Endothelial cell of umbilical vein (primary cell): ENCODE measurements around the gene ARPC5. TPM values are rescaled to one million over a fixed set of nuclear protein-coding genes. Genes with fewer than 3 reads are reported as not detected.

Experiments
- BruUV-seq: library from RNA; stranded (reverse); fragments of 400-500 nt; replicated peaks from 2 replicates; lab custom pipeline; 2021; lab: Mats Ljungman, UMichigan
- CTCF ChIA-PET: fragments of 300-600, 350-600 bp; sonication (Branson Sonifier 250); formaldehyde crosslinking; loops from one replicate; lab custom pipeline; 2021; ENCODE audit warnings: antibody characterized with exemption, inconsistent platforms; lab: Charles Lee
- POLR2A ChIA-PET: fragments of 300-600, 350-600 bp; sonication (Branson Sonifier 250); formaldehyde crosslinking; loops from one replicate; lab custom pipeline; 2021; ENCODE audit warnings: antibody characterized with exemption, inconsistent platforms; lab: Charles Lee
- DNase-seq: peaks from one replicate; pipeline ENCODE4 v3.0.0-alpha.2; 2011; ENCODE audit warnings: low read depth, low spot score
- FAIRE-seq: peaks from 2 replicates; lab custom pipeline; 2011; peaks lifted over from hg19 to GRCh38; lab: Jason Lieb, UNC
- H2AFZ ChIP-seq: 2 replicates; pipeline ENCODE4 v1.6.0; 2012; ENCODE audit warnings: low read depth, low read length, control low read depth, inconsistent platforms
- H3K27ac ChIP-seq: 2 replicates; pipeline ENCODE4 v1.5.1; 2011; ENCODE audit warnings: low read depth, mild to moderate bottlenecking, control low read depth, low read length, moderate library complexity; ENCODE audit not compliant: insufficient read depth
- H3K27me3 ChIP-seq, 2 experiments: 2 replicates each; pipeline versions ENCODE4 v1.6.0 to v1.6.1; 2011; ENCODE audit warnings: low read length in 2 of 2, mixed read lengths in 1 of 2; ENCODE audit not compliant: control insufficient read depth in 2 of 2, insufficient read depth in 2 of 2
- H3K36me3 ChIP-seq, 2 experiments: 2 replicates in 1 of 2; 3 replicates in 1 of 2; pipeline ENCODE4 v1.5.1; 2011; ENCODE audit warnings: low read length in 2 of 2, mild to moderate bottlenecking in 1 of 2, moderate library complexity in 1 of 2; ENCODE audit not compliant: control insufficient read depth in 2 of 2, insufficient read depth in 2 of 2; ENCODE audit errors: extremely low read depth in 1 of 2
- H3K4me1 ChIP-seq: 3 replicates; pipeline ENCODE4 v1.5.1; 2011; ENCODE audit warnings: mild to moderate bottlenecking, low read length; ENCODE audit not compliant: control insufficient read depth, insufficient read depth; ENCODE audit errors: extremely low read depth
- H3K4me2 ChIP-seq: 2 replicates; pipeline ENCODE4 v1.6.1; 2011; ENCODE audit warnings: low read length, control low read depth, mixed read lengths; ENCODE audit not compliant: insufficient read depth
- H3K4me3 ChIP-seq, 3 experiments: fragments of 200-600 bp in 1 of 3; sonication (generic), shearing (Covaris generic) in 1 of 3; replicated peaks in 1 of 3; 2 replicates each; pipeline ENCODE4 v1.5.1; 2011 to 2016; ENCODE audit warnings: control low read depth in 3 of 3, low read length in 3 of 3, mild to moderate bottlenecking in 2 of 3, inconsistent platforms in 1 of 3, low read depth in 1 of 3, moderate library complexity in 1 of 3; ENCODE audit not compliant: insufficient read depth in 1 of 3
- H3K79me2 ChIP-seq: 2 replicates; pipeline ENCODE4 v1.6.0; 2012; ENCODE audit warnings: low read length, inconsistent platforms; ENCODE audit not compliant: control insufficient read depth, insufficient read depth
- H3K9ac ChIP-seq: replicated peaks from 2 replicates; pipeline ENCODE3; 2011; ENCODE audit warnings: low read length, control low read depth; ENCODE audit not compliant: insufficient read depth; ENCODE audit errors: extremely low read depth
- H3K9me1 ChIP-seq: replicated peaks from 3 replicates; pipeline ENCODE4 v1.6.0; 2011; ENCODE audit warnings: mild to moderate bottlenecking, low read length; ENCODE audit not compliant: control insufficient read depth, insufficient read depth; ENCODE audit errors: extremely low read depth
- H3K9me3 ChIP-seq: replicated peaks from 2 replicates; pipeline ENCODE4 v1.5.1; 2012; ENCODE audit warnings: low read length, inconsistent platforms; ENCODE audit not compliant: control insufficient read depth, insufficient read depth
- H4K20me1 ChIP-seq: replicated peaks from 2 replicates; pipeline ENCODE3; 2011; ENCODE audit warnings: mild to moderate bottlenecking, low read length; ENCODE audit not compliant: control insufficient read depth, insufficient read depth; ENCODE audit errors: extremely low read depth
- EZH2 ChIP-seq: IDR thresholded peaks from 2 replicates; pipeline ENCODE4 v1.6.1; 2012; ENCODE audit warnings: borderline replicate concordance, low read depth, mild to moderate bottlenecking, moderate library complexity, low read length, inconsistent platforms; ENCODE audit not compliant: severe bottlenecking
- FOS ChIP-seq: IDR thresholded peaks from 2 replicates; pipeline ENCODE4 v1.6.1; 2011; ENCODE audit warnings: mild to moderate bottlenecking, low read length, moderate library complexity, borderline replicate concordance; ENCODE audit not compliant: insufficient read depth
- GATA2 ChIP-seq: IDR thresholded peaks from 2 replicates; pipeline ENCODE4 v1.7.0; 2011; ENCODE audit warnings: low read depth, mild to moderate bottlenecking, moderate library complexity, mixed read lengths, low read length; ENCODE audit not compliant: insufficient read length, insufficient read depth
- JUN ChIP-seq: IDR thresholded peaks from 2 replicates; pipeline ENCODE4 v1.6.1; 2011; ENCODE audit warnings: borderline replicate concordance, low read depth; ENCODE audit not compliant: insufficient read length, insufficient read depth
- MYC ChIP-seq: IDR thresholded peaks from one replicate; pipeline ENCODE4 v1.6.1; 2011; ENCODE audit warnings: mild to moderate bottlenecking, low read depth, low read length
- POLR2A ChIP-seq: IDR thresholded peaks from 2 replicates; pipeline ENCODE4 v1.6.1; 2012; ENCODE audit warnings: low read depth, mild to moderate bottlenecking, control low read depth, low read length
- POLR2AphosphoS5 ChIP-seq: IDR thresholded peaks from 2 replicates; pipeline ENCODE4 v1.6.1; 2012; ENCODE audit warnings: low read depth, mild to moderate bottlenecking, control low read depth, low read length, moderate library complexity; ENCODE audit not compliant: insufficient read depth
- dilution Hi-C: fragments of 300-500 bp; cut with MboI; formaldehyde crosslinking; loops from one replicate; pipeline ENCODE4 v1.15.0; 2019; ENCODE audit warnings: low sequenced_read_pairs; ENCODE audit not compliant: extremely low pct_ligation_motif_present
- intact Hi-C: fragments of 100-400 bp; cut with micrococcal nuclease; formaldehyde crosslinking; loops from one replicate; pipeline ENCODE4 v1.10.0; 2022
- polyA plus RNA-seq, 4 experiments: library from polyadenylated mRNA; depleted of rRNA in 3 of 4; stranded (reverse) in 3 of 4; unstranded in 1 of 4; fragments of >200 nt; gene quantifications; 2 replicates each; pipeline versions ENCODE4 v1.2.1 to v1.2.3, GENCODE V29; 2011 to 2012; ENCODE audit warnings: missing spikeins in 1 of 4
- total RNA-seq: library from RNA; stranded (reverse); gene quantifications from 2 replicates; pipeline ENCODE4 v1.2.3, GENCODE V29; 2021
- TF ChIP-seq, protein P1 (sequence below), 2 donors: IDR thresholded peaks; 1 replicate in 1 of 2; 2 replicates in 1 of 2; pipeline ENCODE4 v1.5.1; 2011; ENCODE audit warnings: low read length in 2 of 2, mild to moderate bottlenecking in 2 of 2, moderate library complexity in 2 of 2, control low read depth in 1 of 2, inconsistent platforms in 1 of 2, low read depth in 1 of 2; ENCODE audit not compliant: insufficient read depth in 1 of 2; ENCODE audit errors: extremely low read depth in 1 of 2
- TF ChIP-seq, protein P2 (sequence below): IDR thresholded peaks from 2 replicates; pipeline ENCODE4 v1.6.1; 2011; ENCODE audit not compliant: insufficient read depth, insufficient read length

ARPC5 gene
- total and polyA plus RNA-seq, 2 donors (not counting 3 experiments of a cell fraction or from before 2014, with no cell fraction given): 110 to 185 TPM

DNA sequence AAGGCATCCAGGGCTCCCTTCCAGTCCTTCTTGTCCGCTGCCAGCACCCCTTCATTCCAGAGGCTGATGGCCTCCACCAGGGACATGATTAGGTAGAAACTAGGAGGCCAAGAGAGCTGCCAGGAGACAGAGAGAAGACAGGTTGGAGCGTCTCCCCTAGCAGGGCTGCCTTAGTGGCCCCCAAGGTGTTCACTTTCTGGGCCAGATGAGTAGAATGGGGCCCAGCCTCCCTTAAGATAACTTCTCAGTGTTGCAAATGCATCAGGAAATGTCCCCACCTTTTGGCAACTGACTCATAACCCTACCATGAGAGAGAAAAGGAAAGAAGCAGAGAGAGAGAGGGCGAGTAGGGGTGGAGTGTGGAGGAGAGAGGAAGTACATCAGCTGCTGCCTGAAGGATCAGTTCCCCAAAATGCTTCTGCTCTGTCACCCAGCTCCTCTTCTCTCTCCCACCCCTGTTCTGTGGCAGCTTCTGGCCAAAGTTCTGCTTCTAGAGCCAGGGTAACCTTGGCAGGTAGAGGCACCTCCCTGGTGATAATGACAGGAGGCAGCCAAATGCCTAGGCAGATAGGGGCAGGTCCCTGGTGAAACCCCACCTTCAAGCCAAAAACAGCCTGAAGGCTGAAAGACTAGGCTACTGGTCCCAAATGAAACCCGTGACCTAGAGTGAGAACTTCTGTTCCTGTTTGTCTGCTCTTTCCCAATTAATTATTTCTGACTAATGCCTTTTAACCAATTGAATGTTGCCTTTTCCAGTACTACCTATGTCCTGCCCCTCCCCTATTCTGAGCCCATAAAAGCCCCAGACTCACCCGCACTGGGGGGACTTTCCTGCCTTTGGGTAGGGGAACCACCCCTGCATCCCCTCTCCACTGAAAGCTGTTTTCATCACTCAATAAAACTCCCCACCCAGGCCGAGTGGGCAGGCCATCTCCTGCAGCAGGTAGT, 45.1 kb downstream of the ARPC5 start, which contains the start of gene NCF2:
Gene NCF2 (minus strand): TSS at position 216 of the 948 bp plus-strand sequence. CDS start 130 bp downstream, at position 86.
- no peak for FAIRE-seq

More for the DNA sequence above, 45.1 kb downstream of the ARPC5 start, which contains the start of gene NCF2:
- ChIA-PET CTCF (no interaction called here), POLR2A (no interaction called here)
- peaks cover 5 to 7% of the 10 kb centered on the region in 2 experiments for H3K27me3 ChIP-seq
- no peaks in the 10 kb centered on the region for H3K9me3 ChIP-seq
- no peak within 1 kb of the TSS for H3K9ac ChIP-seq
- H3K4me2 ChIP-seq: no peak within 1 kb of the TSS
- no peaks in the 10 kb centered on the region for H3K4me1 ChIP-seq
- BruUV-seq: no TSS peak
- dilution Hi-C loops (no loop called here), intact Hi-C loops (no loop called here)
- no peak for TF ChIP-seq JUN
- TF ChIP-seq, protein P1, sequence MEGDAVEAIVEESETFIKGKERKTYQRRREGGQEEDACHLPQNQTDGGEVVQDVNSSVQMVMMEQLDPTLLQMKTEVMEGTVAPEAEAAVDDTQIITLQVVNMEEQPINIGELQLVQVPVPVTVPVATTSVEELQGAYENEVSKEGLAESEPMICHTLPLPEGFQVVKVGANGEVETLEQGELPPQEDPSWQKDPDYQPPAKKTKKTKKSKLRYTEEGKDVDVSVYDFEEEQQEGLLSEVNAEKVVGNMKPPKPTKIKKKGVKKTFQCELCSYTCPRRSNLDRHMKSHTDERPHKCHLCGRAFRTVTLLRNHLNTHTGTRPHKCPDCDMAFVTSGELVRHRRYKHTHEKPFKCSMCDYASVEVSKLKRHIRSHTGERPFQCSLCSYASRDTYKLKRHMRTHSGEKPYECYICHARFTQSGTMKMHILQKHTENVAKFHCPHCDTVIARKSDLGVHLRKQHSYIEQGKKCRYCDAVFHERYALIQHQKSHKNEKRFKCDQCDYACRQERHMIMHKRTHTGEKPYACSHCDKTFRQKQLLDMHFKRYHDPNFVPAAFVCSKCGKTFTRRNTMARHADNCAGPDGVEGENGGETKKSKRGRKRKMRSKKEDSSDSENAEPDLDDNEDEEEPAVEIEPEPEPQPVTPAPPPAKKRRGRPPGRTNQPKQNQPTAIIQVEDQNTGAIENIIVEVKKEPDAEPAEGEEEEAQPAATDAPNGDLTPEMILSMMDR (IDR thresholded peaks at IDR 0.05; ENCODE audit: extremely low read depth in 1 of 2, insufficient read depth in 1 of 2, low read depth in 1 of 2, low read length in 2 of 2): no peak
- no peak for TF ChIP-seq EZH2
- no peak for TF ChIP-seq MYC
- TF ChIP-seq POLR2AphosphoS5: no peak
- TF ChIP-seq FOS: no peak
- no peak for TF ChIP-seq GATA2
- TF ChIP-seq, protein P2, sequence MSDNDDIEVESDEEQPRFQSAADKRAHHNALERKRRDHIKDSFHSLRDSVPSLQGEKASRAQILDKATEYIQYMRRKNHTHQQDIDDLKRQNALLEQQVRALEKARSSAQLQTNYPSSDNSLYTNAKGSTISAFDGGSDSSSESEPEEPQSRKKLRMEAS: no peak
- TF ChIP-seq POLR2A: no peak
- H3K36me3 ChIP-seq: no peaks in the 10 kb centered on the region
- H3K27ac ChIP-seq: no peak within 1 kb of the TSS
- H3K79me2 ChIP-seq: no peaks in the 10 kb centered on the region
- no peak for DNase-seq
- no peaks in the 10 kb centered on the region for H4K20me1 ChIP-seq
- H3K4me3 ChIP-seq: no peak within 1 kb of the TSS
- peak within 1 kb of the TSS; percentile 52 for H2AFZ ChIP-seq
- no peaks in the 10 kb centered on the region for H3K9me1 ChIP-seq
